Vagina (tissue), 2 donors: ENCODE data around the gene CDH15. TPM values are rescaled to one million over a fixed set of nuclear protein-coding genes. Genes with fewer than 3 reads are reported as not detected.

Experiments used
- DNase-seq, 2 donors: peaks; one replicate each; pipeline ENCODE4 v3.0.0-alpha.2; 2017; ENCODE audit errors: extremely low spot score in 2 of 2
- H3K27ac ChIP-seq: fragments of 200-600 bp; sonication (generic); one replicate; pipeline ENCODE4 v1.5.1; 2019
- H3K27me3 ChIP-seq: fragments of 200-600 bp; sonication (generic); one replicate; pipeline ENCODE4 v1.5.1; 2019
- H3K36me3 ChIP-seq, 2 donors: fragments of 200-600 bp; sonication (generic); one replicate each; pipeline ENCODE4 v1.5.1; 2017 to 2019
- H3K4me1 ChIP-seq: fragments of 200-600 bp; sonication (generic); one replicate; pipeline ENCODE4 v1.5.1; 2019
- H3K4me3 ChIP-seq, 2 donors: fragments of 200-600 bp; sonication (generic); 1 replicate in 1 of 2; 2 replicates in 1 of 2; pipeline ENCODE4 v1.5.1; 2016 to 2019
- H3K9me3 ChIP-seq: fragments of 200-600 bp; sonication (generic); one replicate; pipeline ENCODE4 v1.5.1; 2019
- CTCF ChIP-seq, 3 experiments: fragments of 450-650 bp in 2 of 3; fragments of 200-600 bp in 1 of 3; sonication (generic) in 1 of 3; IDR thresholded peaks; one replicate each; pipeline ENCODE4 v1.5.1; 2017 to 2019; ENCODE audit warnings: antibody characterized with exemption in 3 of 3, mild to moderate bottlenecking in 2 of 3, moderate library complexity in 2 of 3
- POLR2A ChIP-seq, 2 donors: fragments of 450-650 bp; IDR thresholded peaks; one replicate each; pipeline ENCODE4 v1.6.1; 2017; ENCODE audit warnings: antibody characterized with exemption in 2 of 2, mild to moderate bottlenecking in 2 of 2, moderate library complexity in 2 of 2
- POLR2AphosphoS5 ChIP-seq, 2 donors: sonication (generic); formaldehyde crosslinking; IDR thresholded peaks; one replicate each; pipeline ENCODE4 v1.9.0; 2017; ENCODE audit warnings: antibody characterized with exemption in 2 of 2, mild to moderate bottlenecking in 2 of 2, low read depth in 1 of 2; ENCODE audit not compliant: insufficient read depth in 1 of 2
- intact Hi-C: fragments of 100-400 bp; cut with DNase I; formaldehyde crosslinking; loops from one replicate; pipeline ENCODE4 v1.15.1; 2023
- total RNA-seq: library from RNA; depleted of rRNA; stranded (reverse); fragments of >200 nt; gene quantifications from one replicate; pipeline ENCODE4 v1.2.3, GENCODE V29; 2016

CDH15 gene
- total RNA-seq, 1 donor from 2014 or later: not detected

GRCh38 chr16:89154390-89155183, 17.0 kb upstream of the CDH15 start:
- peak overlapping the region; percentile 58 for H3K27ac ChIP-seq
- intact Hi-C loops: no loop called here
- DNase-seq: no peak
- TF ChIP-seq POLR2AphosphoS5 (IDR thresholded peaks at IDR 0.05; ENCODE audit: insufficient read depth in 1 of 2, low read depth in 1 of 2) (no peak), CTCF (IDR thresholded peaks at IDR 0.05) (no peak), POLR2A (IDR thresholded peaks at IDR 0.05) (no peak)
- no peaks in the 10 kb centered on the region for H3K27me3 ChIP-seq
- peaks cover 0 to 8% of the 10 kb centered on the region in 2 donors for H3K36me3 ChIP-seq
- H3K4me3 ChIP-seq: no peak overlapping the region
- H3K9me3 ChIP-seq: no peaks in the 10 kb centered on the region
- H3K4me1 ChIP-seq: peaks cover 37% of the 10 kb centered on the region

GRCh38 chr16:89155184-89155679, 16.3 kb upstream of the CDH15 start:
- intact Hi-C loops: no loop called here
- H3K36me3 ChIP-seq: peaks cover 0 to 8% of the 10 kb centered on the region in 2 donors
- H3K4me3 ChIP-seq: no peak overlapping the region
- peak overlapping the region; percentile 58 for H3K27ac ChIP-seq
- DNase-seq: no peak
- H3K27me3 ChIP-seq: no peaks in the 10 kb centered on the region
- TF ChIP-seq CTCF (IDR thresholded peaks at IDR 0.05) (no peak), POLR2A (IDR thresholded peaks at IDR 0.05) (no peak), POLR2AphosphoS5 (IDR thresholded peaks at IDR 0.05; ENCODE audit: insufficient read depth in 1 of 2, low read depth in 1 of 2) (peak; percentile 34 to 35)
- H3K4me1 ChIP-seq: peaks cover 37% of the 10 kb centered on the region
- no peaks in the 10 kb centered on the region for H3K9me3 ChIP-seq

- TF ChIP-seq POLR2A (IDR thresholded peaks at IDR 0.05): no peak
- no peak for TF ChIP-seq CTCF (IDR thresholded peaks at IDR 0.05)
- TF ChIP-seq POLR2AphosphoS5 (IDR thresholded peaks at IDR 0.05; ENCODE audit: insufficient read depth in 1 of 2, low read depth in 1 of 2): no peak
- H3K27ac ChIP-seq: peak overlapping the region; percentile 38
- H3K4me1 ChIP-seq: peaks cover 37% of the 10 kb centered on the region
- H3K4me3 ChIP-seq: no peak overlapping the region
- intact Hi-C loops: no loop called here
- peaks cover 0 to 7% of the 10 kb centered on the region in 2 donors for H3K36me3 ChIP-seq
- no peak for DNase-seq
- no peaks in the 10 kb centered on the region for H3K27me3 ChIP-seq
- no peaks in the 10 kb centered on the region for H3K9me3 ChIP-seq
These were observed 15.5 kb upstream of the CDH15 start for GRCh38 chr16:89155851-89156739.

- Histone ChIP-seq H3K4me3 (no peak overlapping the region), H3K4me1 (peaks cover 37% of the 10 kb centered on the region), H3K27me3 (no peaks in the 10 kb centered on the region), H3K27ac (no peak overlapping the region), H3K36me3 (no peaks in the 10 kb centered on the region), H3K9me3 (no peaks in the 10 kb centered on the region)
- DNase-seq: no peak
- intact Hi-C loops: no loop called here
- TF ChIP-seq POLR2AphosphoS5 (IDR thresholded peaks at IDR 0.05; ENCODE audit: insufficient read depth in 1 of 2, low read depth in 1 of 2) (no peak), CTCF (IDR thresholded peaks at IDR 0.05) (no peak), POLR2A (IDR thresholded peaks at IDR 0.05) (no peak)
These were observed 14.6 kb upstream of the CDH15 start for GRCh38 chr16:89156740-89157645.
